ENCODE data around the gene CCDC197.

- TF ChIP-seq CTCF (conservative IDR thresholded peaks at IDR 0.05): no peak
- TF ChIP-seq ZFX (IDR thresholded peaks at IDR 0.05): no peak
Measured at GRCh38 chr14:93954516-93954830, 42.6 kb upstream of the CCDC197 start.

Measured in C4-2B (cell line).